ENCODE data around the gene BAZ1A.

DNA sequence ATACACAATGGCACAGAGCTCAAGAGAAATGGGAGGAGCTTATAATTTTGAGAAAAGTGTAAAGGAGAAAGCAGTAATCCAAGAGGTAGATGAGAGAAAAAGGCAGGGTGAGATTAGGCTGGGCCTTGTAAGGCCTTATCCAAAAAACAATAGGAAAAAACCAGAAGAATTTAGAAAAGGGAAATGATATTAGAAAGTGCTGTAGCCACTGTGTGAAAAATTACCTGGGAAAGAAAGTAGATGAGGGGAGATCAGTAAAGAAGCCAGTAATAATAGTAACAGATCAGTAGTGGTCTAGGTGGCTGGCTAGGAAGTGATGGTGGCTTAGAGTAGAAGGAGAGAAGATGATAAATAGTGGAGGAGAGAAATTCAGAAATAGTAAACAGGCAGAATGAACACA, 94.5 kb downstream of the BAZ1A start:
- TF ChIP-seq CTCF (IDR thresholded peaks at IDR 0.05; ENCODE audit: low read length) (no peak), EZH2 (IDR thresholded peaks at IDR 0.05; ENCODE audit: borderline replicate concordance, low read length) (no peak)
